ENCODE results near the gene THRB.

THRB gene

GRCh38 chr3:24434651-24435050 is 60.0 kb downstream of the THRB start:
- no peaks in the 10 kb centered on the region for H3K27me3 ChIP-seq (ENCODE audit: control insufficient read depth in 3 of 3, insufficient read depth in 3 of 3, low read depth in 1 of 3, low read length in 3 of 3)
- H3K27ac ChIP-seq (replicated peaks; ENCODE audit: low read length): no peak overlapping the region
- no peak overlapping the region for H4K8ac ChIP-seq (ENCODE audit: low read depth, low read length)
- no CpG with 5 or more reads among the region's 1 CpG for WGBS, 2 donors (ENCODE audit: extremely low coverage in 2 of 2, insufficient read length in 2 of 2, insufficient replicate concordance in 1 of 2)
- H2BK5ac ChIP-seq (ENCODE audit: low read length): no peak overlapping the region
- H2BK120ac ChIP-seq (ENCODE audit: low read depth, low read length): no peak overlapping the region
- no peak overlapping the region for H2AK5ac ChIP-seq (ENCODE audit: low read depth, low read length)
- no peaks in the 10 kb centered on the region for H3K4me1 ChIP-seq (ENCODE audit: control insufficient read depth in 2 of 2, insufficient read depth in 1 of 2, low read depth in 1 of 2, low read length in 2 of 2)
- H3K9ac ChIP-seq (ENCODE audit: low read depth, low read length, poor library complexity): no peak overlapping the region
- no peak for DNase-seq (ENCODE audit: low spot score)
- no peak overlapping the region for H3K4me2 ChIP-seq (ENCODE audit: insufficient read depth, low read length, poor library complexity, severe bottlenecking)
- H3K36me3 ChIP-seq (replicated peaks in 1 of 2; ENCODE audit: control insufficient read depth in 2 of 2, insufficient read depth in 2 of 2, low read length in 2 of 2): no peaks in the 10 kb centered on the region
- no peak overlapping the region for H2AFZ ChIP-seq (ENCODE audit: low read length)
- H3K4me3 ChIP-seq (ENCODE audit: low read length in 2 of 2): no peak overlapping the region
- H3K23ac ChIP-seq (ENCODE audit: low read depth, low read length, poor library complexity): no peak overlapping the region
- no peak overlapping the region for H3K14ac ChIP-seq (ENCODE audit: low read length)
- H3K79me1 ChIP-seq (ENCODE audit: low read depth, low read length): no peaks in the 10 kb centered on the region
- no peak overlapping the region for H2BK15ac ChIP-seq (ENCODE audit: low read length)
- no peak overlapping the region for H2BK12ac ChIP-seq (ENCODE audit: low read length)
- H3K9me3 ChIP-seq (replicated peaks in 1 of 2; ENCODE audit: control insufficient read depth in 2 of 2, insufficient read depth in 1 of 2, low read depth in 1 of 2, low read length in 2 of 2): no peaks in the 10 kb centered on the region
- H4K91ac ChIP-seq (ENCODE audit: low read depth, low read length, poor library complexity): no peak overlapping the region
- H3K18ac ChIP-seq (ENCODE audit: low read length): no peak overlapping the region
- no peak overlapping the region for H3K4ac ChIP-seq (ENCODE audit: low read length)

DNA sequence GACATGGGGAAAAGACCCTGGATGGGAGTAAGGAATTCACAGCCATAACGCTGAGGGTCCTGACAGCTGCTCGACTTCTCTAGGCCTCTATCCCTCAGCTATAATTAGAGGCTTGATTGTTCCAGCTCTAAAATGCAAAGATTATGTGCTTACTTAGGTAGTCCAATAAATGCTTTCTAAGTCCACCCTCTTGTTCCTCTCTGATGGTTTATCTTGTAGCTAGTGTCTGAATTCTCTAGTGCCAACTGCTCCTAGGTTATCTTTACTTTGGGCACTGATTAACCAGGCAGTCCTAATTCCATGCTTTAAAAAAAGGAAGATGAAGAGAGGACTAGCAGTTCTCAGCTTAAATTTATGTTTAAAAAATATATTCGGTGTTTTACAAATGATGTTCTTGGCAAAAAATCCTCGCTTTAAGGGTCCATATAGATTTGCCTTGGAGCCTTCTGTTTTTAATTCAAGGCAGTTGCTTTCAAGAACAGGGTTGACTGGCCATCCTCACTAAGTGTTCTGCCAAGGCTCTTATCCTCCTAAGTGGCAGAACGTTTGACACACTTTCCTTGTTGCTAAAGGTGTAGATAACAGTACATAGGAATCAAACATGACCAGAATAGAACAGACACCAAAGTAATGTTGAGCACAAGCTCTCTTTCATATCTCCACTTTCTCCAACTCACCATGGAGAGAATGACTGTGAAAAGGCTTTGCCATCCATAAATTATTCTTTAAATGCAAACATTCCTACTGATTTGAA is 60.6 kb downstream of the THRB start:
- Histone ChIP-seq H3K4ac (ENCODE audit: low read length) (no peak overlapping the region), H3K23ac (ENCODE audit: low read depth, low read length, poor library complexity) (no peak overlapping the region), H3K4me3 (ENCODE audit: low read length in 2 of 2) (no peak overlapping the region), H3K9me3 (replicated peaks in 1 of 2; ENCODE audit: control insufficient read depth in 2 of 2, insufficient read depth in 1 of 2, low read depth in 1 of 2, low read length in 2 of 2) (no peaks in the 10 kb centered on the region), H3K14ac (ENCODE audit: low read length) (no peak overlapping the region), H2BK5ac (ENCODE audit: low read length) (no peak overlapping the region), H3K9ac (ENCODE audit: low read depth, low read length, poor library complexity) (no peak overlapping the region), H4K91ac (ENCODE audit: low read depth, low read length, poor library complexity) (no peak overlapping the region), H3K27ac (replicated peaks; ENCODE audit: low read length) (no peak overlapping the region), H3K79me1 (ENCODE audit: low read depth, low read length) (no peaks in the 10 kb centered on the region), H3K4me1 (ENCODE audit: control insufficient read depth in 2 of 2, insufficient read depth in 1 of 2, low read depth in 1 of 2, low read length in 2 of 2) (no peaks in the 10 kb centered on the region), H3K36me3 (replicated peaks in 1 of 2; ENCODE audit: control insufficient read depth in 2 of 2, insufficient read depth in 2 of 2, low read length in 2 of 2) (no peaks in the 10 kb centered on the region), H2BK15ac (ENCODE audit: low read length) (no peak overlapping the region), H4K8ac (ENCODE audit: low read depth, low read length) (no peak overlapping the region), H3K18ac (ENCODE audit: low read length) (no peak overlapping the region), H3K4me2 (ENCODE audit: insufficient read depth, low read length, poor library complexity, severe bottlenecking) (no peak overlapping the region), H2BK120ac (ENCODE audit: low read depth, low read length) (no peak overlapping the region), H2AK5ac (ENCODE audit: low read depth, low read length) (no peak overlapping the region), H3K27me3 (ENCODE audit: control insufficient read depth in 3 of 3, insufficient read depth in 3 of 3, low read depth in 1 of 3, low read length in 3 of 3) (no peaks in the 10 kb centered on the region), H2BK12ac (ENCODE audit: low read length) (no peak overlapping the region), H2AFZ (ENCODE audit: low read length) (no peak overlapping the region)
- no CpG with 5 or more reads among the region's 5 CpGs for WGBS, 2 donors (ENCODE audit: extremely low coverage in 2 of 2, insufficient read length in 2 of 2, insufficient replicate concordance in 1 of 2)
- DNase-seq (ENCODE audit: low spot score): no peak

DNA sequence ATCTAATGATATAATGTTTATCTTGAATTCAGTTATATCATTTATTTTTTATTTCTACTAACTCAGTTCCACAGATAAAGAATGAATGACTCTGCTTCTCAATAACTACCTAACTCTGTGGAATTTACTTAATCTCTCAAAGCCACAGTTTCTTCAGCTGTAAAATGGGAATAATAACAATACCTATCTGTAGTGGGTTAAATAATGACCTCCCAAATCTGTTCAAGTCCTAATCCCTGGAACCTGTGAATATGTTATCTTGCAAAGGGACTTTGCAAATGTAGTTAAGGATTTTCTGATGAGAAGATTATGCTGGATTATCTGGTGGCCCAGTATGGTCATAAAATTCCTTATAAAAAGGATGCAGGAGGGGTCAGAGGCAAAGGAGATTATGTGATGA is 61.7 kb downstream of the THRB start:
- Histone ChIP-seq H3K4ac (ENCODE audit: low read length) (no peak overlapping the region), H3K4me2 (ENCODE audit: insufficient read depth, low read length, poor library complexity, severe bottlenecking) (no peak overlapping the region), H2BK120ac (ENCODE audit: low read depth, low read length) (no peak overlapping the region), H2BK12ac (ENCODE audit: low read length) (no peak overlapping the region), H3K4me1 (ENCODE audit: control insufficient read depth in 2 of 2, insufficient read depth in 1 of 2, low read depth in 1 of 2, low read length in 2 of 2) (no peaks in the 10 kb centered on the region), H3K27ac (replicated peaks; ENCODE audit: low read length) (no peak overlapping the region), H2AFZ (ENCODE audit: low read length) (no peak overlapping the region), H3K23ac (ENCODE audit: low read depth, low read length, poor library complexity) (no peak overlapping the region), H3K36me3 (replicated peaks in 1 of 2; ENCODE audit: control insufficient read depth in 2 of 2, insufficient read depth in 2 of 2, low read length in 2 of 2) (no peaks in the 10 kb centered on the region), H3K79me1 (ENCODE audit: low read depth, low read length) (no peaks in the 10 kb centered on the region), H4K8ac (ENCODE audit: low read depth, low read length) (no peak overlapping the region), H2AK5ac (ENCODE audit: low read depth, low read length) (no peak overlapping the region), H3K4me3 (ENCODE audit: low read length in 2 of 2) (no peak overlapping the region), H3K9me3 (replicated peaks in 1 of 2; ENCODE audit: control insufficient read depth in 2 of 2, insufficient read depth in 1 of 2, low read depth in 1 of 2, low read length in 2 of 2) (no peaks in the 10 kb centered on the region), H2BK15ac (ENCODE audit: low read length) (no peak overlapping the region), H3K14ac (ENCODE audit: low read length) (no peak overlapping the region), H4K91ac (ENCODE audit: low read depth, low read length, poor library complexity) (no peak overlapping the region), H3K27me3 (ENCODE audit: control insufficient read depth in 3 of 3, insufficient read depth in 3 of 3, low read depth in 1 of 3, low read length in 3 of 3) (no peaks in the 10 kb centered on the region), H3K18ac (ENCODE audit: low read length) (no peak overlapping the region), H3K9ac (ENCODE audit: low read depth, low read length, poor library complexity) (no peak overlapping the region), H2BK5ac (ENCODE audit: low read length) (no peak overlapping the region)
- DNase-seq (ENCODE audit: low spot score): no peak

- H2AFZ ChIP-seq (ENCODE audit: low read length): no peak overlapping the region
- H3K23ac ChIP-seq (ENCODE audit: low read depth, low read length, poor library complexity): no peak overlapping the region
- H2BK5ac ChIP-seq (ENCODE audit: low read length): no peak overlapping the region
- no peak overlapping the region for H2BK12ac ChIP-seq (ENCODE audit: low read length)
- H3K4me1 ChIP-seq (ENCODE audit: control insufficient read depth in 2 of 2, insufficient read depth in 1 of 2, low read depth in 1 of 2, low read length in 2 of 2): peaks cover 0 to 3% of the 10 kb centered on the region in 2 donors
- no peak overlapping the region for H3K18ac ChIP-seq (ENCODE audit: low read length)
- no peak overlapping the region for H3K4ac ChIP-seq (ENCODE audit: low read length)
- H2AK5ac ChIP-seq (ENCODE audit: low read depth, low read length): no peak overlapping the region
- no peak overlapping the region for H3K4me3 ChIP-seq (ENCODE audit: low read length in 2 of 2)
- no peak overlapping the region for H3K4me2 ChIP-seq (ENCODE audit: insufficient read depth, low read length, poor library complexity, severe bottlenecking)
- H4K8ac ChIP-seq (ENCODE audit: low read depth, low read length): no peak overlapping the region
- H3K9me3 ChIP-seq (replicated peaks in 1 of 2; ENCODE audit: control insufficient read depth in 2 of 2, insufficient read depth in 1 of 2, low read depth in 1 of 2, low read length in 2 of 2): no peaks in the 10 kb centered on the region
- no peak overlapping the region for H3K14ac ChIP-seq (ENCODE audit: low read length)
- no peak overlapping the region for H4K91ac ChIP-seq (ENCODE audit: low read depth, low read length, poor library complexity)
- H3K9ac ChIP-seq (ENCODE audit: low read depth, low read length, poor library complexity): no peak overlapping the region
- H3K27ac ChIP-seq (replicated peaks; ENCODE audit: low read length): no peak overlapping the region
- no peaks in the 10 kb centered on the region for H3K79me1 ChIP-seq (ENCODE audit: low read depth, low read length)
- H2BK15ac ChIP-seq (ENCODE audit: low read length): no peak overlapping the region
- no peak for DNase-seq (ENCODE audit: low spot score)
- no peaks in the 10 kb centered on the region for H3K27me3 ChIP-seq (ENCODE audit: control insufficient read depth in 3 of 3, insufficient read depth in 3 of 3, low read depth in 1 of 3, low read length in 3 of 3)
- H2BK120ac ChIP-seq (ENCODE audit: low read depth, low read length): no peak overlapping the region
- no peaks in the 10 kb centered on the region for H3K36me3 ChIP-seq (replicated peaks in 1 of 2; ENCODE audit: control insufficient read depth in 2 of 2, insufficient read depth in 2 of 2, low read length in 2 of 2)
- no CpG with 5 or more reads among the region's 2 CpGs for WGBS, 2 donors (ENCODE audit: extremely low coverage in 2 of 2, insufficient read length in 2 of 2, insufficient replicate concordance in 1 of 2)
Measured at GRCh38 chr3:24428481-24428880, 66.2 kb downstream of the THRB start.
